GM23338 (cell line): Measurements from ENCODE around the gene N4BP2. TPM values are rescaled to one million over a fixed set of nuclear protein-coding genes. Genes with fewer than 3 reads are reported as not detected.

Source experiments
- polyA plus RNA-seq: library from polyadenylated mRNA; unstranded; fragments of >200 nt; fragmentation: Nextera tagmentation; extraction: Ambion mirVana; gene quantifications from 2 replicates; pipeline ENCODE4 v1.2.1, GENCODE V29; 2016
- small RNA-seq: library from RNA; depleted of rRNA; stranded (forward); fragments of <200 nt; gene quantifications from one replicate; pipeline ENCODE3, GENCODE V24; 2014; ENCODE audit warnings: low replicate concordance
- total RNA-seq: library from RNA; depleted of rRNA; stranded (reverse); fragments of >200 nt; shearing (Covaris generic); gene quantifications from 2 replicates; pipeline ENCODE4 v1.2.3, GENCODE V29; 2014; rRNA removed

The N4BP2 gene
- total and polyA plus RNA-seq, 2 experiments from 2014 or later, result 25.6 to 46.3 TPM

Small RNA genes within 50 kb of the gene (small RNA-seq; reads per million reads assigned to genes)
- gene AC095057.1, result not detected
- not detected for gene RF00432
- gene RNU6-1112P, result not detected

Other genes starting within 250 kb of the N4BP2 start
- gene PDS5A, start 78.9 kb upstream of the N4BP2 start, total RNA-seq, result 72.4 and 91.9 TPM in 2 replicates
- gene PDS5A, start 78.9 kb upstream of the N4BP2 start, polyA plus RNA-seq, result 20.1 and 22.1 TPM in 2 replicates
- 2.7 and 3.7 TPM in 2 replicates for gene RHOH, start 140.2 kb downstream of the N4BP2 start, total RNA-seq
- 1.8 and 2.2 TPM in 2 replicates for gene RHOH, start 140.2 kb downstream of the N4BP2 start, polyA plus RNA-seq